H1 (cell line): Measurements from ENCODE around the gene TINAGL1. TPM values are rescaled to one million over a fixed set of nuclear protein-coding genes. Genes with fewer than 3 reads are reported as not detected.

Experiments used
- CTCF ChIA-PET: fragments of 300-600 bp; sonication (Branson Sonifier 250); formaldehyde crosslinking; loops from one replicate; lab custom pipeline; 2021; ENCODE audit not compliant: partially characterized antibody; lab: Charles Lee
- POLR2A ChIA-PET: fragments of 300-600 bp; sonication (Branson Sonifier 250); formaldehyde crosslinking; loops from one replicate; lab custom pipeline; 2021; ENCODE audit warnings: inconsistent platforms; ENCODE audit not compliant: partially characterized antibody; lab: Charles Lee
- DNase-seq, 2 experiments: peaks; one replicate each; pipeline versions ENCODE4 v3.0.0 to v3.0.0-alpha.2; 2010 to 2022; ENCODE audit warnings: low spot score in 2 of 2, low read depth in 1 of 2, mixed read lengths in 1 of 2
- FAIRE-seq: peaks from 2 replicates; lab custom pipeline; 2011; peaks lifted over from hg19 to GRCh38; lab: Jason Lieb, UNC
- H2AFZ ChIP-seq: 2 replicates; pipeline ENCODE4 v1.8.1; 2012; ENCODE audit warnings: low read length, inconsistent platforms
- H2AK5ac ChIP-seq: 2 replicates; pipeline ENCODE4 v1.6.1; 2013; ENCODE audit warnings: low read depth, low read length
- H2BK120ac ChIP-seq: replicated peaks from 2 replicates; pipeline ENCODE3; 2013; ENCODE audit warnings: low read depth, low read length, inconsistent platforms
- H2BK12ac ChIP-seq: 2 replicates; pipeline ENCODE4 v1.6.1; 2013; ENCODE audit warnings: low read depth, low read length
- H2BK15ac ChIP-seq: 2 replicates; pipeline ENCODE4 v1.6.1; 2013; ENCODE audit warnings: low read length
- H2BK20ac ChIP-seq: 2 replicates; pipeline ENCODE4 v1.6.1; 2013; ENCODE audit warnings: low read length
- H2BK5ac ChIP-seq: 2 replicates; pipeline ENCODE4 v1.6.1; 2013; ENCODE audit warnings: low read depth, low read length
- H3K14ac ChIP-seq: 2 replicates; pipeline ENCODE4 v1.6.1; 2013; ENCODE audit warnings: inconsistent platforms; ENCODE audit not compliant: insufficient read length
- H3K18ac ChIP-seq: 2 replicates; pipeline ENCODE4 v1.6.1; 2013; ENCODE audit warnings: low read length; ENCODE audit errors: extremely low read depth
- H3K23ac ChIP-seq: 2 replicates; pipeline ENCODE4 v1.6.1; 2013; ENCODE audit warnings: inconsistent platforms; ENCODE audit not compliant: insufficient read length
- H3K23me2 ChIP-seq: 2 replicates; pipeline ENCODE4 v1.6.1; 2013; ENCODE audit warnings: low read depth, low read length
- H3K27ac ChIP-seq: 2 replicates; pipeline ENCODE4 v1.6.1; 2011; ENCODE audit warnings: low read depth, low read length, inconsistent platforms
- H3K27me3 ChIP-seq, 4 experiments: replicated peaks in 1 of 4; 1 replicate in 1 of 4; 2 replicates in 3 of 4; pipeline versions ENCODE4 v1.6.1 to v1.8.1; 2011 to 2013; ENCODE audit warnings: low read length in 3 of 4, mild to moderate bottlenecking in 3 of 4, inconsistent platforms in 2 of 4, mixed read lengths in 2 of 4, moderate library complexity in 1 of 4; ENCODE audit not compliant: control insufficient read depth in 3 of 4, insufficient read depth in 3 of 4; ENCODE audit errors: extremely low read depth in 1 of 4
- H3K36me3 ChIP-seq, 4 experiments: 2 replicates each; pipeline versions ENCODE4 v1.6.1 to v1.8.1; 2011 to 2013; ENCODE audit warnings: mild to moderate bottlenecking in 4 of 4, low read length in 3 of 4, moderate library complexity in 2 of 4, control low read depth in 1 of 4, inconsistent platforms in 1 of 4; ENCODE audit not compliant: insufficient read depth in 4 of 4, control insufficient read depth in 2 of 4
- H3K4ac ChIP-seq: replicated peaks from 2 replicates; pipeline ENCODE3; 2013; ENCODE audit warnings: low read length, low read depth, mixed read lengths, inconsistent platforms; ENCODE audit not compliant: insufficient read length
- H3K4me1 ChIP-seq, 4 experiments: replicated peaks in 1 of 4; 1 replicate in 1 of 4; 2 replicates in 3 of 4; pipeline versions ENCODE4 v1.6.1 to v1.8.1; 2011 to 2013; ENCODE audit warnings: low read length in 3 of 4, inconsistent platforms in 2 of 4, mixed read lengths in 1 of 4; ENCODE audit not compliant: insufficient read depth in 4 of 4, control insufficient read depth in 3 of 4
- H3K4me2 ChIP-seq, 2 experiments: 2 replicates each; pipeline versions ENCODE4 v1.6.1 to v1.8.1; 2011 to 2013; ENCODE audit warnings: low read depth in 2 of 2, low read length in 2 of 2, control low read depth in 1 of 2, inconsistent platforms in 1 of 2, mild to moderate bottlenecking in 1 of 2; ENCODE audit not compliant: insufficient read depth in 1 of 2
- H3K4me3 ChIP-seq, 4 experiments: fragments of 200-600, 300-600 bp in 1 of 4; sonication (generic), shearing (Covaris generic), sonication (Bioruptor Twin) in 1 of 4; 2 replicates each; pipeline versions ENCODE4 v1.5.1 to v1.8.1; 2011 to 2016; ENCODE audit warnings: low read length in 4 of 4, low read depth in 3 of 4, control low read depth in 2 of 4, inconsistent platforms in 2 of 4, mild to moderate bottlenecking in 2 of 4, mixed read lengths in 1 of 4, moderate library complexity in 1 of 4; ENCODE audit not compliant: insufficient read depth in 2 of 4; ENCODE audit errors: extremely low read depth in 1 of 4
- H3K56ac ChIP-seq: replicated peaks from 2 replicates; pipeline ENCODE3; 2013; ENCODE audit warnings: low read depth, mild to moderate bottlenecking, mixed read lengths, low read length, inconsistent platforms; ENCODE audit not compliant: insufficient read length
- H3K79me1 ChIP-seq: 2 replicates; pipeline ENCODE4 v1.6.1; 2013; ENCODE audit warnings: low read depth, low read length, control low read depth
- H3K79me2 ChIP-seq, 2 experiments: 2 replicates each; pipeline versions ENCODE4 v1.6.1 to v1.8.1; 2012 to 2013; ENCODE audit warnings: low read length in 2 of 2, mild to moderate bottlenecking in 2 of 2, inconsistent platforms in 1 of 2; ENCODE audit not compliant: insufficient read depth in 2 of 2, control insufficient read depth in 1 of 2
- H3K9ac ChIP-seq, 4 experiments: replicated peaks in 1 of 4; 1 replicate in 1 of 4; 2 replicates in 3 of 4; pipeline versions ENCODE4 v1.6.1 to v1.8.1; 2011 to 2013; ENCODE audit warnings: low read depth in 3 of 4, low read length in 3 of 4, control low read depth in 2 of 4, mild to moderate bottlenecking in 2 of 4, moderate library complexity in 2 of 4, inconsistent platforms in 1 of 4; ENCODE audit errors: extremely low read depth in 1 of 4
- H3K9me3 ChIP-seq, 2 experiments: 2 replicates each; pipeline versions ENCODE4 v1.6.1 to v1.8.1; 2012 to 2013; ENCODE audit warnings: mild to moderate bottlenecking in 2 of 2, moderate library complexity in 2 of 2, control low read depth in 1 of 2, inconsistent platforms in 1 of 2, low read depth in 1 of 2, low read length in 1 of 2, mixed read lengths in 1 of 2; ENCODE audit not compliant: insufficient read depth in 2 of 2
- H4K20me1 ChIP-seq, 2 experiments: replicated peaks in 1 of 2; 2 replicates each; pipeline versions ENCODE3 to v1.8.1; 2011 to 2013; ENCODE audit warnings: inconsistent platforms in 2 of 2, low read length in 2 of 2, mild to moderate bottlenecking in 1 of 2; ENCODE audit not compliant: insufficient read depth in 2 of 2, control insufficient read depth in 1 of 2
- H4K5ac ChIP-seq: 2 replicates; pipeline ENCODE4 v1.6.1; 2013; ENCODE audit warnings: low read length, low read depth, mixed read lengths, inconsistent platforms; ENCODE audit not compliant: insufficient read length
- H4K8ac ChIP-seq: 2 replicates; pipeline ENCODE4 v1.8.0; 2013; ENCODE audit warnings: mild to moderate bottlenecking, moderate library complexity, low read length, inconsistent platforms; ENCODE audit not compliant: insufficient read depth; ENCODE audit errors: extremely low read depth
- H4K91ac ChIP-seq: replicated peaks from 2 replicates; pipeline ENCODE3; 2013; ENCODE audit warnings: low read length, mixed read lengths, inconsistent platforms; ENCODE audit not compliant: insufficient read length
- BACH1 ChIP-seq: IDR thresholded peaks from 2 replicates; pipeline ENCODE4 v1.6.1; 2012; ENCODE audit warnings: low read length, improper control_type of control experiment
- CBX8 ChIP-seq: fragments of 300-800, 300-1000 bp; sonication (generic); IDR thresholded peaks from 2 replicates; pipeline ENCODE4 v1.7.1; 2016; ENCODE audit warnings: low read depth, low read length, borderline replicate concordance
- CHD2 ChIP-seq: IDR thresholded peaks from 2 replicates; pipeline ENCODE4 v1.6.1; 2012; ENCODE audit warnings: low read length, improper control_type of control experiment
- EGR1 ChIP-seq: IDR thresholded peaks from 2 replicates; pipeline ENCODE4 v1.6.1; 2011; ENCODE audit warnings: low read depth, low read length, borderline replicate concordance
- KDM4A ChIP-seq: IDR thresholded peaks from one replicate; pipeline ENCODE4 v1.7.1; 2012; ENCODE audit warnings: low read depth, mild to moderate bottlenecking, moderate library complexity, low read length, inconsistent platforms; ENCODE audit not compliant: severe bottlenecking
- SIN3A ChIP-seq, 2 experiments: IDR thresholded peaks in 1 of 2; conservative IDR thresholded peaks in 1 of 2; 2 replicates each; pipeline ENCODE4 v1.6.1; 2011 to 2012; ENCODE audit warnings: low read length in 2 of 2, improper control_type of control experiment in 1 of 2, low read depth in 1 of 2, mild to moderate bottlenecking in 1 of 2
- SRF ChIP-seq: IDR thresholded peaks from 2 replicates; pipeline ENCODE4 v1.6.1; 2011; ENCODE audit warnings: mild to moderate bottlenecking, low read depth, low read length, moderate library complexity
- TAF7 ChIP-seq: optimal IDR thresholded peaks from 2 replicates; pipeline ENCODE3; 2011; ENCODE audit warnings: low read depth, mild to moderate bottlenecking, inconsistent platforms, low read length, moderate library complexity, borderline replicate concordance
- YY1 ChIP-seq: IDR thresholded peaks from 2 replicates; pipeline ENCODE4 v1.6.1; 2011; ENCODE audit warnings: low read depth, mild to moderate bottlenecking, low read length
- ZNF274 ChIP-seq: IDR thresholded peaks from 2 replicates; pipeline ENCODE4 v1.7.0; 2012; ENCODE audit warnings: low read length, borderline replicate concordance; ENCODE audit errors: extremely low read depth
- WGBS, 2 experiments: shearing (Covaris generic) in 1 of 2; methylation state at CpG; one replicate each; pipeline versions ENCODE4 v1.1.6 to v1.1.7; 2013 to 2015; ENCODE audit warnings: low lambda C conversion rate in 2 of 2, mixed read lengths in 2 of 2, inconsistent platforms in 1 of 2, low coverage in 1 of 2, missing lambda C conversion rate in 1 of 2; ENCODE audit not compliant: insufficient replicate concordance in 2 of 2, insufficient coverage in 1 of 2, insufficient read length in 1 of 2; ENCODE audit errors: extremely low coverage in 1 of 2, missing lambda C conversion rate in 1 of 2; 5-methylcytosine and 5-hydroxymethylcytosine counted together
- polyA plus RNA-seq, 7 experiments: library from polyadenylated mRNA; depleted of rRNA in 3 of 7; stranded (reverse) in 5 of 7; unstranded in 2 of 7; fragments of >200 nt in 5 of 7; fragments of 200-250 nt in 2 of 7; gene quantifications; 1 replicate in 5 of 7; 2 replicates in 1 of 7; 4 replicates in 1 of 7; pipeline versions ENCODE4 v1.2.1 to v1.2.3, GENCODE V29; 2011 to 2013; ENCODE audit warnings: missing spikeins in 2 of 7, mixed read lengths in 2 of 7
- total RNA-seq: library from RNA; stranded (reverse); fragmentation: NEBNext Ultra II Directional; extraction: Animal tissue kit (Norgen Biotek cat#: 25700); gene quantifications from 2 replicates; pipeline ENCODE4 v1.2.1, GENCODE V29; 2021

TINAGL1 gene
- total and polyA plus RNA-seq, 2 of the 8 experiments (the other 6 are each of a cell fraction or from before 2014, with no cell fraction given) = 11.2 to 21.7 TPM

DNA sequence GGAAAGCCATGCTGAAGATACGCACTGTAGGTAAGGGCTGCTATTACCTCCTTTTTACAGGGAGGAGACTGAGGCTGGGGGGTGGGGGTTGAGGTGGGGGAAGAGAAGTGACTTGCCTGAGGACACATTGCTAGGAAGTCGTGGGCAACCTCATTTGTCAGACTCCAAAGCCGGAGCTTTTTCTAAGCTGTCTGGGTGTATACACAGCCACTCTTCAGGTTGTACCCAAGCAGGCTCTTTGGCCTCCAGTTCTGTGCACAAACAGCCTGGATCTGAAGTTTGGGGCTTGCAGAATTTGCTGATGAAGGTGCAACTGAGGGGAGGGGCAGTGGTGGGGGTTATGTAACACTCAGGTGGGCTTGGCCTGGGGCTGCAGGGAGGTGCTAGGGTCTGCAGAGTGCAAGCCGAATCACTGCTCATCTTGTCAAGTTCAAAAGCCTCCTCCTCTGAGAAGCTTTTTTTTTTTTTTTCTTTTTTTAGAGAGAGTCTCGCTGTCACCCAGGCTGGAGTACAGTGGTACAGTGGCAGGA is 16.9 kb downstream of the TINAGL1 start:
- Histone ChIP-seq H3K36me3 (no peaks in the 10 kb centered on the region), H3K4ac (no peak overlapping the region), H2AFZ (no peak overlapping the region), H3K4me3 (no peak overlapping the region), H3K9ac (no peak overlapping the region), H2BK20ac (no peak overlapping the region), H3K18ac (no peak overlapping the region), H3K27ac (no peak overlapping the region), H3K23me2 (no peaks in the 10 kb centered on the region; the same call in 1 of the 2 replicates), H3K4me1 (peaks cover 0 to 5% (median 2%) of the 10 kb centered on the region in 4 experiments; a peak in 5 of 7 replicates), H4K5ac (no peak overlapping the region), H2BK15ac (no peak overlapping the region), H2BK5ac (no peak overlapping the region), H4K20me1 (no peaks in the 10 kb centered on the region), H4K8ac (no peak overlapping the region), H2AK5ac (no peak overlapping the region), H3K79me1 (no peaks in the 10 kb centered on the region), H2BK120ac (no peak overlapping the region), H3K27me3 (peaks cover 0 to 8% (median 4%) of the 10 kb centered on the region in 4 experiments; a peak in 4 of 7 replicates), H3K56ac (no peak overlapping the region), H3K79me2 (no peaks in the 10 kb centered on the region), H3K23ac (no peak overlapping the region), H3K4me2 (no peak overlapping the region), H3K9me3 (no peaks in the 10 kb centered on the region), H2BK12ac (no peak overlapping the region), H4K91ac (no peak overlapping the region), H3K14ac (no peak overlapping the region)
- ChIA-PET CTCF (interaction anchor here (0.7 to 3.9 kb wide), 19 partner anchors 9 to 491 kb away, joined by 3 to 62 read pairs (median 6); no protein-coding TSS in a partner anchor), POLR2A (interaction anchor here (1.1 kb wide), 1 partner anchor 43 kb away, joined by 3 read pairs; no protein-coding TSS in a partner anchor)
- FAIRE-seq = no peak
- no peak for DNase-seq
- 91% methylated on average over 5 of the region's 5 CpGs; no CpG with 5 or more reads in 1 of the 2 experiments for WGBS, 2 experiments
- TF ChIP-seq CHD2 (no peak), SRF (no peak), BACH1 (no peak), EGR1 (no peak), CBX8 (no peak), YY1 (no peak), SIN3A (conservative IDR thresholded peaks at IDR 0.05 in 1 of 2, IDR thresholded peaks at IDR 0.05 in 1 of 2; ENCODE audit: low read depth in 1 of 2, low read length in 2 of 2) (no peak), ZNF274 (no peak), TAF7 (no peak), KDM4A (no peak)
